ENCODE data around the gene RELA. TPM values are rescaled to one million over a fixed set of nuclear protein-coding genes. Genes with fewer than 3 reads are reported as not detected.

RELA gene
- total and polyA plus RNA-seq, 2 donors (not counting 3 experiments of a cell fraction or from before 2014, with no cell fraction given) = 78.7 to 105 TPM

- H3K36me3 ChIP-seq (ENCODE audit: control insufficient read depth in 2 of 2, extremely low read depth in 1 of 2, insufficient read depth in 2 of 2, low read length in 2 of 2) = peaks cover 13 to 39% of the 10 kb centered on the region in 2 experiments
- peaks cover 63% of the 10 kb centered on the region for H3K79me2 ChIP-seq (ENCODE audit: control insufficient read depth, insufficient read depth, low read length)
- no peak overlapping the region for H3K4me2 ChIP-seq (ENCODE audit: insufficient read depth, low read length)
- no peaks in the 10 kb centered on the region for H3K9me1 ChIP-seq (replicated peaks; ENCODE audit: control insufficient read depth, extremely low read depth, insufficient read depth, low read length)
- H3K9ac ChIP-seq (replicated peaks; ENCODE audit: extremely low read depth, insufficient read depth, low read length) = no peak overlapping the region
- no peaks in the 10 kb centered on the region for H4K20me1 ChIP-seq (replicated peaks; ENCODE audit: control insufficient read depth, extremely low read depth, insufficient read depth, low read length)
- POLR2A ChIA-PET = no interaction called here
- no peak for DNase-seq (ENCODE audit: low read depth, low spot score)
- TF ChIP-seq POLR2A (IDR thresholded peaks at IDR 0.05; ENCODE audit: low read depth, low read length) = peak; percentile 44
- TF ChIP-seq JUN (IDR thresholded peaks at IDR 0.05; ENCODE audit: borderline replicate concordance, insufficient read depth, insufficient read length, low read depth) = no peak
- no peak for TF ChIP-seq CTCF (IDR thresholded peaks at IDR 0.05; ENCODE audit: extremely low read depth in 1 of 2, insufficient read depth in 1 of 2, low read depth in 1 of 2, low read length in 2 of 2)
- no peak for TF ChIP-seq MAX (IDR thresholded peaks at IDR 0.05; ENCODE audit: insufficient read depth, insufficient read length)
- no peak overlapping the region for H2AFZ ChIP-seq (ENCODE audit: low read depth, low read length)
- CTCF ChIA-PET = interaction anchor here (1.2 to 6.2 kb wide), 3 partner anchors 15 to 18 kb away, joined by 3 to 54 read pairs (median 9); partner anchors contain the start of gene KCNK7
- no peak overlapping the region for H3K4me3 ChIP-seq (replicated peaks in 1 of 3; ENCODE audit: insufficient read depth in 1 of 3, low read depth in 1 of 3, low read length in 3 of 3)
- FAIRE-seq = no peak
- peaks cover 57% of the 10 kb centered on the region for H3K4me1 ChIP-seq (ENCODE audit: control insufficient read depth, extremely low read depth, insufficient read depth, low read length)
- dilution Hi-C loops (cut with MboI; ENCODE audit: extremely low pct_ligation_motif_present, low sequenced_read_pairs) (no loop called here), intact Hi-C loops (cut with micrococcal nuclease) (no loop called here)
- H3K27me3 ChIP-seq (ENCODE audit: control insufficient read depth in 2 of 2, insufficient read depth in 2 of 2, low read length in 2 of 2) = no peaks in the 10 kb centered on the region
- H3K9me3 ChIP-seq (replicated peaks; ENCODE audit: control insufficient read depth, insufficient read depth, low read length) = no peaks in the 10 kb centered on the region
- no TSS peak for BruUV-seq (replicated peaks)
- H3K27ac ChIP-seq (ENCODE audit: insufficient read depth, low read depth, low read length) = no peak overlapping the region
Measured at GRCh38 chr11:65609665-65610064, 53.1 kb downstream of the RELA start.

GRCh38 chr11:65609229-65609628 lies 53.5 kb downstream of the RELA start:
- Histone ChIP-seq H3K9me3 (replicated peaks; ENCODE audit: control insufficient read depth, insufficient read depth, low read length) (no peaks in the 10 kb centered on the region), H3K4me1 (ENCODE audit: control insufficient read depth, extremely low read depth, insufficient read depth, low read length) (peaks cover 55% of the 10 kb centered on the region), H3K4me3 (replicated peaks in 1 of 3; ENCODE audit: insufficient read depth in 1 of 3, low read depth in 1 of 3, low read length in 3 of 3) (no peak overlapping the region), H3K79me2 (ENCODE audit: control insufficient read depth, insufficient read depth, low read length) (peaks cover 60% of the 10 kb centered on the region), H3K9me1 (replicated peaks; ENCODE audit: control insufficient read depth, extremely low read depth, insufficient read depth, low read length) (no peaks in the 10 kb centered on the region), H3K27ac (ENCODE audit: insufficient read depth, low read depth, low read length) (no peak overlapping the region), H3K36me3 (ENCODE audit: control insufficient read depth in 2 of 2, extremely low read depth in 1 of 2, insufficient read depth in 2 of 2, low read length in 2 of 2) (peaks cover 13 to 42% of the 10 kb centered on the region in 2 experiments), H4K20me1 (replicated peaks; ENCODE audit: control insufficient read depth, extremely low read depth, insufficient read depth, low read length) (no peaks in the 10 kb centered on the region), H2AFZ (ENCODE audit: low read depth, low read length) (no peak overlapping the region), H3K9ac (replicated peaks; ENCODE audit: extremely low read depth, insufficient read depth, low read length) (no peak overlapping the region), H3K27me3 (ENCODE audit: control insufficient read depth in 2 of 2, insufficient read depth in 2 of 2, low read length in 2 of 2) (no peaks in the 10 kb centered on the region), H3K4me2 (ENCODE audit: insufficient read depth, low read length) (peak overlapping the region; percentile 5)
- BruUV-seq (replicated peaks) = no TSS peak
- ChIA-PET CTCF (interaction anchor here (0.6 to 1.5 kb wide), 3 partner anchors 15 to 687 kb away, joined by 3 to 9 read pairs (median 3); no protein-coding TSS in a partner anchor), POLR2A (interaction anchor here (0.6 kb wide), 1 partner anchor 13 kb away, joined by 3 read pairs; no protein-coding TSS in a partner anchor)
- dilution Hi-C loops (cut with MboI; ENCODE audit: extremely low pct_ligation_motif_present, low sequenced_read_pairs) (no loop called here), intact Hi-C loops (cut with micrococcal nuclease) (no loop called here)
- FAIRE-seq = no peak
- TF ChIP-seq MAX (IDR thresholded peaks at IDR 0.05; ENCODE audit: insufficient read depth, insufficient read length) = no peak
- no peak for TF ChIP-seq GATA2 (IDR thresholded peaks at IDR 0.05; ENCODE audit: insufficient read depth, insufficient read length, low read depth, low read length)
- TF ChIP-seq FOS (IDR thresholded peaks at IDR 0.05; ENCODE audit: borderline replicate concordance, insufficient read depth, low read length) = no peak
- TF ChIP-seq EZH2 (IDR thresholded peaks at IDR 0.05; ENCODE audit: borderline replicate concordance, low read depth, low read length, severe bottlenecking) = no peak
- TF ChIP-seq JUN (IDR thresholded peaks at IDR 0.05; ENCODE audit: borderline replicate concordance, insufficient read depth, insufficient read length, low read depth) = no peak
- TF ChIP-seq MYC (IDR thresholded peaks at IDR 0.05; ENCODE audit: low read depth, low read length) = no peak
- TF ChIP-seq POLR2AphosphoS5 (IDR thresholded peaks at IDR 0.05; ENCODE audit: insufficient read depth, low read depth, low read length) = no peak
- TF ChIP-seq POLR2A (IDR thresholded peaks at IDR 0.05; ENCODE audit: low read depth, low read length) = no peak
- no peak for TF ChIP-seq CTCF (IDR thresholded peaks at IDR 0.05; ENCODE audit: extremely low read depth in 1 of 2, insufficient read depth in 1 of 2, low read depth in 1 of 2, low read length in 2 of 2)
- DNase-seq (ENCODE audit: low read depth, low spot score) = no peak

All from endothelial cell of umbilical vein (primary cell).